OCI-LY7 (cell line): ENCODE data around the gene CFAP70. TPM values are rescaled to one million over a fixed set of nuclear protein-coding genes. Genes with fewer than 3 reads are reported as not detected.

Experiments used
- BruUV-seq: library from RNA; stranded (reverse); fragments of 400-500 nt; replicated peaks from 2 replicates; lab custom pipeline; 2021; lab: Mats Ljungman, UMichigan
- CTCF ChIA-PET: fragments of 300-600 bp; sonication (Branson Sonifier 250); formaldehyde crosslinking; loops from one replicate; lab custom pipeline; 2022; ENCODE audit warnings: antibody characterized with exemption; ENCODE audit not compliant: unreplicated experiment; lab: Charles Lee
- POLR2A ChIA-PET: fragments of 300-600 bp; sonication (Branson Sonifier 250); formaldehyde crosslinking; loops from one replicate; lab custom pipeline; 2022; ENCODE audit warnings: antibody characterized with exemption; lab: Charles Lee
- DNase-seq: peaks from one replicate; pipeline ENCODE4 v3.0.0-alpha.2; 2015; ENCODE audit warnings: low spot score
- H2AFZ ChIP-seq: fragments of 200-600 bp; sonication (generic), shearing (Covaris generic); 2 replicates; pipeline ENCODE4 v1.6.1; 2014; ENCODE audit warnings: mild to moderate bottlenecking, antibody characterized with exemption, low read length, moderate library complexity
- H3K27ac ChIP-seq: fragments of 200-600 bp; sonication (generic); 2 replicates; pipeline ENCODE4 v1.5.1; 2014; ENCODE audit warnings: mixed run types, low read depth, mild to moderate bottlenecking, moderate library complexity, low read length, inconsistent platforms; ENCODE audit not compliant: poor library complexity, severe bottlenecking
- H3K36me3 ChIP-seq: fragments of 200-600 bp; sonication (generic); 2 replicates; pipeline ENCODE4 v1.6.1; 2014; ENCODE audit warnings: mild to moderate bottlenecking, antibody characterized with exemption, low read length, moderate library complexity, mixed read lengths; ENCODE audit not compliant: insufficient read depth
- H3K4me1 ChIP-seq: fragments of 200-600 bp; sonication (generic); 2 replicates; pipeline ENCODE4 v1.5.1; 2014; ENCODE audit warnings: mild to moderate bottlenecking, low read length; ENCODE audit not compliant: insufficient read depth, poor library complexity, severe bottlenecking
- H3K4me2 ChIP-seq: fragments of 200-600 bp; sonication (generic); 2 replicates; pipeline ENCODE4 v1.6.1; 2014; ENCODE audit warnings: mild to moderate bottlenecking, low read length
- H3K4me3 ChIP-seq: fragments of 200-600 bp; sonication (generic); 2 replicates; pipeline ENCODE4 v1.5.1; 2014; ENCODE audit warnings: mild to moderate bottlenecking, low read depth, low read length; ENCODE audit not compliant: poor library complexity, severe bottlenecking
- H3K79me2 ChIP-seq: fragments of 200-600 bp; sonication (generic); 2 replicates; pipeline ENCODE4 v1.6.1; 2016; ENCODE audit warnings: low read depth, mild to moderate bottlenecking, low read length, moderate library complexity, mixed read lengths; ENCODE audit not compliant: insufficient read depth
- H3K9me2 ChIP-seq: fragments of 200-600 bp; sonication (generic); 2 replicates; pipeline ENCODE4 v1.6.1; 2016; ENCODE audit warnings: mild to moderate bottlenecking, low read length, mixed read lengths; ENCODE audit not compliant: insufficient read depth
- H3K9me3 ChIP-seq: fragments of 200-600 bp; sonication (generic); 2 replicates; pipeline ENCODE4 v1.6.1; 2014; ENCODE audit warnings: mild to moderate bottlenecking, mixed run types, low read length, mixed read lengths
- H4K20me1 ChIP-seq: fragments of 200-600 bp; sonication (generic); 2 replicates; pipeline ENCODE4 v1.6.1; 2014; ENCODE audit warnings: mild to moderate bottlenecking, antibody characterized with exemption, low read length, moderate library complexity, mixed read lengths; ENCODE audit not compliant: insufficient read depth
- CTCF ChIP-seq: fragments of 200-600 bp; sonication (generic); conservative IDR thresholded peaks from 2 replicates; pipeline ENCODE4 v1.5.1; 2014; ENCODE audit warnings: mild to moderate bottlenecking, antibody characterized with exemption, low read length, moderate library complexity, mixed read lengths
- EZH2phosphoT487 ChIP-seq: fragments of 200-600 bp; sonication (generic); IDR thresholded peaks from 2 replicates; pipeline ENCODE4 v1.6.1; 2018; ENCODE audit warnings: low read depth, borderline replicate concordance, mild to moderate bottlenecking, mixed run types, antibody characterized with exemption, low read length, moderate library complexity, mixed read lengths
- intact Hi-C: fragments of 100-400 bp; cut with micrococcal nuclease; formaldehyde crosslinking; loops from one replicate; pipeline ENCODE4 v1.10.0; 2022; ENCODE audit not compliant: unreplicated experiment
- total RNA-seq, 2 experiments: library from RNA; depleted of rRNA in 1 of 2; stranded (reverse); fragments of >200 nt in 1 of 2; shearing (Covaris generic) in 1 of 2; gene quantifications; 2 replicates each; pipeline ENCODE4 v1.2.3, GENCODE V29; 2014 to 2022

Gene CFAP70
- total RNA-seq, 2 experiments from 2014 or later, result 1.1 to 1.9 TPM

GRCh38 chr10:73344269-73344668, 14.4 kb downstream of the CFAP70 start:
- no peak for TF ChIP-seq EZH2phosphoT487
- no peak for TF ChIP-seq CTCF
- H3K9me2 ChIP-seq, result no peaks in the 10 kb centered on the region
- H4K20me1 ChIP-seq, result no peaks in the 10 kb centered on the region
- no peaks in the 10 kb centered on the region for H3K36me3 ChIP-seq
- ChIA-PET POLR2A (no interaction called here), CTCF (no interaction called here)
- no peaks in the 10 kb centered on the region for H3K79me2 ChIP-seq
- no peak overlapping the region for H3K4me3 ChIP-seq
- DNase-seq, result no peak
- H3K4me1 ChIP-seq, result no peaks in the 10 kb centered on the region
- no peak overlapping the region for H2AFZ ChIP-seq
- intact Hi-C loops, result no loop called here
- H3K4me2 ChIP-seq, result no peak overlapping the region
- H3K9me3 ChIP-seq, result no peaks in the 10 kb centered on the region
- no peak overlapping the region for H3K27ac ChIP-seq
- no TSS peak for BruUV-seq

GRCh38 chr10:73340121-73340520, 18.5 kb downstream of the CFAP70 start:
- H3K4me3 ChIP-seq, result no peak overlapping the region
- H2AFZ ChIP-seq, result no peak overlapping the region
- ChIA-PET CTCF (no interaction called here), POLR2A (no interaction called here)
- H4K20me1 ChIP-seq, result no peaks in the 10 kb centered on the region
- no peaks in the 10 kb centered on the region for H3K36me3 ChIP-seq
- no peaks in the 10 kb centered on the region for H3K9me2 ChIP-seq
- H3K79me2 ChIP-seq, result no peaks in the 10 kb centered on the region
- TF ChIP-seq CTCF, result no peak
- TF ChIP-seq EZH2phosphoT487, result no peak
- DNase-seq, result no peak
- intact Hi-C loops, result no loop called here
- BruUV-seq, result no TSS peak
- H3K9me3 ChIP-seq, result no peaks in the 10 kb centered on the region
- H3K4me2 ChIP-seq, result no peak overlapping the region
- H3K27ac ChIP-seq, result no peak overlapping the region
- no peaks in the 10 kb centered on the region for H3K4me1 ChIP-seq

GRCh38 chr10:73339436-73339835, 19.2 kb downstream of the CFAP70 start:
- no TSS peak for BruUV-seq
- CTCF ChIA-PET, result no interaction called here

More at GRCh38 chr10:73339436-73339835, 19.2 kb downstream of the CFAP70 start:
- Histone ChIP-seq H3K4me1 (no peaks in the 10 kb centered on the region), H3K79me2 (no peaks in the 10 kb centered on the region), H4K20me1 (no peaks in the 10 kb centered on the region), H3K36me3 (no peaks in the 10 kb centered on the region), H2AFZ (no peak overlapping the region), H3K4me3 (no peak overlapping the region), H3K27ac (no peak overlapping the region), H3K4me2 (no peak overlapping the region), H3K9me2 (no peaks in the 10 kb centered on the region), H3K9me3 (no peaks in the 10 kb centered on the region)
- TF ChIP-seq EZH2phosphoT487 (no peak), CTCF (no peak)
- DNase-seq, result no peak
- POLR2A ChIA-PET, result no interaction called here
- intact Hi-C loops, result no loop called here
